PC-3 (cell line): ENCODE measurements around the gene ARSG.

Experiments
- EZH2 ChIP-seq: fragments of 300-600 bp; sonication (generic); IDR thresholded peaks from one replicate; pipeline ENCODE4 v1.6.1; 2017; ENCODE audit warnings: antibody characterized with exemption, mild to moderate bottlenecking, low read length; ENCODE audit not compliant: unreplicated experiment
- EZH2phosphoT487 ChIP-seq: fragments of 300-600 bp; sonication (generic); IDR thresholded peaks from 2 replicates; pipeline ENCODE4 v1.6.1; 2018; ENCODE audit warnings: mild to moderate bottlenecking, antibody characterized with exemption, low read length, borderline replicate concordance
- TF ChIP-seq, protein P1 (sequence below): fragments of 300-600 bp; sonication (generic); conservative IDR thresholded peaks from 2 replicates; pipeline ENCODE4 v1.5.1; 2017; ENCODE audit warnings: antibody characterized with exemption, low read depth, mild to moderate bottlenecking, low read length

DNA sequence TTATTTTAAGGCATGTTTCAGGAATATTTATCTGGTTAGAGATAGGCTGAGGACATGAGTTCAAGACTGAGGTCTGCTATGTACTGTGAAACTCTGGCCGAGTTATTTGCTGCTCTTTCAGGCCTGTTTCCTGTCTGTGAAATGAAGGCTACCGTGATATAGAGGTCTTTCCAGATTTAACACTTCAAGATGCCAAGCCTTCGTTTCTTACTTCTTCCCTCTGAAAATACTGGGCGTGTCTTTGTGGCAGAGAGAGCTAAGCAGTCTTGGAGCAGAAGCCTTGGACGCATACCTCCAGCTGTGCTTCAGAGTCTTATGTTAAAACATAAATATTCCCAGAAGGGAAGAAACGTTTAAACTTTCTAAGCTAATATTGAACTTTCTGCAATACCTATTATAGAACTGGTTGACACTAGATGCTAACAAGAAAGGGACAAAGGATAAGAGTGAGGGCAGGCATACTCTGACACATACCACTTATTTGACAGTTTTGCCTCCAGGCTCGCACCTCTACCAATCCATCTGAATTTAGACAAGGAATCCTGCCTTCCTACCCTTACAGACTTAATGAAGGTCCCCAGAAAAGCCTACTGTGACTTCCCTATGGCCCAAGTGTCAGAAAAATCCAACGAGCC is 148.5 kb downstream of the ARSG start:
- TF ChIP-seq, protein P1, sequence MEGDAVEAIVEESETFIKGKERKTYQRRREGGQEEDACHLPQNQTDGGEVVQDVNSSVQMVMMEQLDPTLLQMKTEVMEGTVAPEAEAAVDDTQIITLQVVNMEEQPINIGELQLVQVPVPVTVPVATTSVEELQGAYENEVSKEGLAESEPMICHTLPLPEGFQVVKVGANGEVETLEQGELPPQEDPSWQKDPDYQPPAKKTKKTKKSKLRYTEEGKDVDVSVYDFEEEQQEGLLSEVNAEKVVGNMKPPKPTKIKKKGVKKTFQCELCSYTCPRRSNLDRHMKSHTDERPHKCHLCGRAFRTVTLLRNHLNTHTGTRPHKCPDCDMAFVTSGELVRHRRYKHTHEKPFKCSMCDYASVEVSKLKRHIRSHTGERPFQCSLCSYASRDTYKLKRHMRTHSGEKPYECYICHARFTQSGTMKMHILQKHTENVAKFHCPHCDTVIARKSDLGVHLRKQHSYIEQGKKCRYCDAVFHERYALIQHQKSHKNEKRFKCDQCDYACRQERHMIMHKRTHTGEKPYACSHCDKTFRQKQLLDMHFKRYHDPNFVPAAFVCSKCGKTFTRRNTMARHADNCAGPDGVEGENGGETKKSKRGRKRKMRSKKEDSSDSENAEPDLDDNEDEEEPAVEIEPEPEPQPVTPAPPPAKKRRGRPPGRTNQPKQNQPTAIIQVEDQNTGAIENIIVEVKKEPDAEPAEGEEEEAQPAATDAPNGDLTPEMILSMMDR, result no peak
- TF ChIP-seq EZH2 (no peak), EZH2phosphoT487 (no peak)
